ENCODE results near the gene EXOC5.

- no peak for TF ChIP-seq CTCF (IDR thresholded peaks at IDR 0.05; ENCODE audit: low read depth, low read length, poor library complexity, severe bottlenecking)
- no peak for TF ChIP-seq EZH2phosphoT487 (IDR thresholded peaks at IDR 0.05; ENCODE audit: borderline replicate concordance, low read length)
Measured at GRCh38 chr14:57169901-57170300, 98.8 kb downstream of the EXOC5 start.
